Mesendoderm (in vitro differentiated cells): Measurements from ENCODE around the gene ADCY9. TPM values are rescaled to one million over a fixed set of nuclear protein-coding genes. Genes with fewer than 3 reads are reported as not detected.

Experiments used
- small RNA-seq: library from polyadenylated mRNA; stranded (forward); fragments of <200 nt; extraction: miRNeasy Mini kit (QIAGEN cat#:217004); gene quantifications from one replicate; pipeline ENCODE3, GENCODE V24; 2013; ENCODE audit not compliant: insufficient read depth

Gene ADCY9

Small RNA genes lying within 50 kb of the gene (small RNA-seq; reads per million reads assigned to genes)
- not detected for gene AC009171.1
